AG09319 (cell line): ENCODE data around the gene PTTG1IP.

Source experiments
- DNase-seq: peaks from one replicate; pipeline ENCODE4 v3.0.0-alpha.2; 2010; ENCODE audit warnings: low read depth; ENCODE audit errors: extremely low read depth
- TF ChIP-seq, protein P1 (sequence below): IDR thresholded peaks from 2 replicates; pipeline ENCODE4 v1.5.1; 2011; ENCODE audit warnings: low read depth, mild to moderate bottlenecking, inconsistent platforms, low read length, moderate library complexity

Gene PTTG1IP

DNA sequence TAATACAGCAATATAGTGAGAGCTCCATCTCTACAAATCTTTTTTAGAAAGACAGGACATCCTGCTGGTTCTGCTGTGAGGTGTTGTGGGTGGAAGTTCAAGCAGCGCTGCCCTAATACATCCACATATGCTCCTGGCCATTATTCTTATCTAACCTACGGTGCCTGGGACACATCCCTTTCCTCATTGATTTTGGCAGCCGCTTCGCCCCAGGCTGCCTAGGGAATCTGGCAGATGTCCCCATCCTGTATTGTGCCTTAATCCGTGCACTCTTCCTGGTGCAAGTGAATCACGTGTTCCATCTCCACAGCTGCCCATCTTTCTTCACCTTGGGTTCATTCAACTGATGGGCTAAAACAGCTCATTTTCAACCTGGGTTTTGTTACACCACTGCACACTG lies 68.7 kb downstream of the PTTG1IP start:
- TF ChIP-seq, protein P1, sequence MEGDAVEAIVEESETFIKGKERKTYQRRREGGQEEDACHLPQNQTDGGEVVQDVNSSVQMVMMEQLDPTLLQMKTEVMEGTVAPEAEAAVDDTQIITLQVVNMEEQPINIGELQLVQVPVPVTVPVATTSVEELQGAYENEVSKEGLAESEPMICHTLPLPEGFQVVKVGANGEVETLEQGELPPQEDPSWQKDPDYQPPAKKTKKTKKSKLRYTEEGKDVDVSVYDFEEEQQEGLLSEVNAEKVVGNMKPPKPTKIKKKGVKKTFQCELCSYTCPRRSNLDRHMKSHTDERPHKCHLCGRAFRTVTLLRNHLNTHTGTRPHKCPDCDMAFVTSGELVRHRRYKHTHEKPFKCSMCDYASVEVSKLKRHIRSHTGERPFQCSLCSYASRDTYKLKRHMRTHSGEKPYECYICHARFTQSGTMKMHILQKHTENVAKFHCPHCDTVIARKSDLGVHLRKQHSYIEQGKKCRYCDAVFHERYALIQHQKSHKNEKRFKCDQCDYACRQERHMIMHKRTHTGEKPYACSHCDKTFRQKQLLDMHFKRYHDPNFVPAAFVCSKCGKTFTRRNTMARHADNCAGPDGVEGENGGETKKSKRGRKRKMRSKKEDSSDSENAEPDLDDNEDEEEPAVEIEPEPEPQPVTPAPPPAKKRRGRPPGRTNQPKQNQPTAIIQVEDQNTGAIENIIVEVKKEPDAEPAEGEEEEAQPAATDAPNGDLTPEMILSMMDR: no peak
- DNase-seq: no peak

DNA sequence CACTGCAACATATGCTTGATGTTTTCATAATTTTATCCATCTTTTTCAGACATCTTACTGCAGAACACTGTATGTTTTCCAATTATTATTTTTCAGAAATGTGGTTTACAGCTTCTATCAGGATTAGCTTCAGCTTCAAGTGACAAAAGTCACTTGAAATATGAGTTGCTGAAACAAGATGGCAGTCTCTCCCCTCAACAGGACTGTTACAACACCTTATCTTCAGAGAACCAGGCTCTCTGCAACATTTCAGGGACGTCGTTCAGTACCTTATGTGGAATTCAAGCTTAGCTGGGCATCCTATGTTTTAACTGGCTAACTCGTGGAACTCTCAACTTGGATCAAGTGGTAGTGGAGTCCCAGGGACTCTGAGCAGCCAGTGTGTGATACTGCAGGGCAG lies 69.8 kb downstream of the PTTG1IP start:
- no peak for DNase-seq
- TF ChIP-seq, protein P1: no peak

DNA sequence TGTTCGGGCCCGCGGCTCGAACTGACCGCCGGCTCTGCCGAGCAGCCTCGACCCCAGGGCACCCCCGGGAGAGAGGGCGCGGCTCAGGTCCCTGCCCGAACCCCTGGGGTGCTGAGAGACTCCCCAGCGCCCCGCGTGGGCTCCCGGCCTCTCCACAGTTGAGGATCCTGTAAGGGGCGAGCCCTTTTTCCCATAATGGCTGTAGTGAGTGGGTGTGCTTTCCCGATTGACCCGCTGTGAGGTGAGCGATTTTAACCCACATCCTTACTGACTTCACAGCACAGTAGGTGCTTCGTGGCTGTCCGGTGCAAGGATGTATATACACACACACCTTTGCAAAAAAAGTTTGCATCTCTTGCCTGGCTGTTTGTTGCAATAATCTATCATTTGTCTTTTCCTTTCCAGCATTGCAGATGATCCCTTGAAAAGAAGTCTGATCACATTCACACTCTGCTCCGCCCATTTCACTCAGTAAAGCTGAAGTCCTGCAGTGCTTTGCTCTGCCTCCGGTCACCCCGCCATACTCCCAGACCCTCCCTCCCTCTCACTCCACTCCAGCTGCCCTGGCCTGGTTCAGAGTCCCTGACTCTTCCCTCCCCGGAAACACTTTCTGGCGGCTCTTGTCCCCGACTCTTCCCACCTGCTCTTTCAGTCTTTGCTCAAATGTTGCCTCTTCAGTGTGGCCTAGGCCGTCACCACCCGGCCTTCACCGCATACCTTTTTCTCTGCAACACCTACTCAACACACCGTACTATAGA lies 70.9 kb downstream of the PTTG1IP start:
- DNase-seq: no peak

DNA sequence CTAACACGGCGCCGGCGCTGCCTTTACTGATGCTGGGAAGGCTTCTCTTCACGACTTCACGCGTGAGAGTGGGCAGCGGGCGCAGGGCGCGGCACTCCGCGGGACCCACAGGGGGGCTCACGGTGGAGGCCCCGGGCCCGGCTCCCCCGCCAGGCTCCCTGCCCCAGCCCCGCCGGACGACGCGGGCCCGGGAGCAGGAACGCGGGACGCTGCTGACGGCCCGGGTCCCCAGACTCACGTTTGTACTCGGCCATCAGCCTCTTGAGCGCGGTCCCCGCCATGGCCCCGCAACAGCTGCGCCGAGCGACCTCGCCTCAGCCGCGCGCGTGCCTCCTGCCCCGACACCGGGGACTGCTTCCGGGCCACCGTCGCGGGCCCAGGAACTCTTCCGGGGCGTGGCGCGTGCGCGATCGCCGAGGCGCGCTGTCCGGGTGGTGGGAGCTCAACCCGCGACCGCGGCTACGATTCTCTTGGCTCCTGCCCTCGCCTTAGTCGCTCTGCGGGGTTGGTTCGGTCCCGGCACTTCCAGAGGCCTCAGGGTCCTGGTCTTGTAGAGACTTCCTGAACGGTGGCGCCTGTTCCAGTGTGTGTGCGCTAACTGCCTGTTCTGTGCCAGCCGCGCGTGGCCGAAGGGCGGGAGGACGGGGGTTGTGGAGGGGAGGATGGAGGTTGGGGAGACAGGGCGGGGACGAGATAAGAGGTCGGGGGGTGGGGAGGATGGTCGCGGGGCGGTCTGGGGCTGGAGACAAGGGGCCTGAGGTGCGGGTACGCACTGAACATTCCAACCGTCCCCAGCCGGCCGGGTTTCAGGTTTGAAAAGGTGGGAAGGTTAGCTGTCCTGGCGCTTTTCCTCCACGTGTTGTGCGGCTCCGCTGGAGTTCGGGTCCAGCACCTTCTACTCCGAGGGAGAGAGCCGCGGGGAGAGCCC lies 71.8 kb downstream of the PTTG1IP start, which contains the start of gene UBE2G2:
Gene UBE2G2 (minus strand): TSS at position 353 of the 928 bp plus-strand sequence. CDS start 72 bp downstream, at position 281.
- TF ChIP-seq, protein P1: no peak
- no peak for DNase-seq

More for the DNA sequence above, 70.9 kb downstream of the PTTG1IP start:
- TF ChIP-seq, protein P1: no peak

DNA sequence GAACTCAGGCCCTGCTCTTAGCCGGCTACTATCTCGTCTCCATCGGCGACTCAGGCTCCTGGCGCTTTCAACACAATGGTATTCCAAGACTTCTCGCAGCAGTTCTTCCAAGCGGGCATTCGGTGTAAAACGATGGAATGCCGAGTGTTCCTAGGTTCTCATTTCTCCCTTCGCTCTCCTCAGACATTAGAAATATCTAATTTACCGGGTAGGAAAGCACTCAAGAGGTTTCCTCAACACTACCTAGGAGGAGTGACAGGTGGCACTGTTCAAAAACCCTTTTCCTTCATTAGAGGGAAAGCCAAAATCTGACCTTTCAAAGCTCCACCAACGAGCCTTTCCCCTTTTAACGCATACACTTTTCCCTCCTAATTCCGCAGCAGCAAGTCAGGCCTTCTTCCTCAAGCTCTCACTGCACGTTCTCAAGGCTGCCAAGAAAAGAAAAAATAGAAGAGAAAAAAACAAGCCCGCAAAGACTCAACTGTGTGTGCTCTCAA lies 72.5 kb downstream of the PTTG1IP start:
- no peak for DNase-seq

DNA sequence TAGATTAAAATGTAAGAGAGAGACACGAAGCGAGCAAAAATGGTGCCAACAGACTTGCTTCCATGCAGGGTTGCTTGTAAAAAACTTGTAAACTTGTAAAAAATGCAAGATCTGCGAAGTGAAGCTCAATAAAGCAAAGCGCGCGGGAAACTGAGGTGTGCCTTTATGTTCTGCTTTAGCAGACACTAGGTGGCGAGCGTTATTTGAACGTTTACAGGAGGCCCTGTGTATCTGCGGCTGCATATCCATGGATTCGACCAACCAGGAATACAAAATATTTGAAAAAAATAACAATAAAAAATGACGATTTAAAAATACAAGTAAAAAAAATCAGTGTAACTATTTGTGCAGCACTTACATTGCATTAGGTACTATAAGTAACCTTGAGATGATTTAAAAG lies 73.4 kb downstream of the PTTG1IP start:
- DNase-seq: no peak
- TF ChIP-seq, protein P1: peak; percentile 42

More for the DNA sequence above, 72.5 kb downstream of the PTTG1IP start:
- TF ChIP-seq, protein P1: peak; percentile 22
